ENCODE data around the gene GABBR2.
"Not testable (repeated sequence)": the region's sequence is repeated elsewhere in the genome, so short reads cannot be mapped to it uniquely, and the experiment has no call there.

Gene GABBR2

GRCh38 chr9:98688710-98689495 lies 19.8 kb downstream of the GABBR2 start:
- DNase-seq = no peak

GRCh38 chr9:98687911-98688310 lies 20.8 kb downstream of the GABBR2 start:
- DNase-seq = no peak

GRCh38 chr9:98686961-98687855 lies 21.5 kb downstream of the GABBR2 start:
- DNase-seq = no peak

DNA sequence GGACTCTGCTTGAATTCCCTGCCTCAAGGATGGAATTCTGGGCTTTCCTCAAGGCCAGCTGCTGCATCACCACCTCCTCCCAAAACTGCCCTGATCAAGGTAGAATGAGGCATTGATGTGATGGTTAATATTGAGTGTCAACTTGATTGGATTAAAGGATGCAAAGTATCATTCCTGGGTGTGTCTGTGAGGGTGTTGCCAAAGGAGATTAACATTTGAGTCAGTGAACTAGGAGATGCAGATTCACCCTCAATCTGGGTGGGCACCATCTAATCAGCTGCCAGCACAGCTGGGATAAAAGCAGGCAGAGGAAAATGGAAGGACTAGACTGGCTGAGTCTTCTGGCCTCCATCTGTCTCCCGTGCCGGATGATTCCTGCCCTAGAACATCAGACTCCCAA lies 23.9 kb downstream of the GABBR2 start:
- DNase-seq = not testable (repeated sequence)

DNA sequence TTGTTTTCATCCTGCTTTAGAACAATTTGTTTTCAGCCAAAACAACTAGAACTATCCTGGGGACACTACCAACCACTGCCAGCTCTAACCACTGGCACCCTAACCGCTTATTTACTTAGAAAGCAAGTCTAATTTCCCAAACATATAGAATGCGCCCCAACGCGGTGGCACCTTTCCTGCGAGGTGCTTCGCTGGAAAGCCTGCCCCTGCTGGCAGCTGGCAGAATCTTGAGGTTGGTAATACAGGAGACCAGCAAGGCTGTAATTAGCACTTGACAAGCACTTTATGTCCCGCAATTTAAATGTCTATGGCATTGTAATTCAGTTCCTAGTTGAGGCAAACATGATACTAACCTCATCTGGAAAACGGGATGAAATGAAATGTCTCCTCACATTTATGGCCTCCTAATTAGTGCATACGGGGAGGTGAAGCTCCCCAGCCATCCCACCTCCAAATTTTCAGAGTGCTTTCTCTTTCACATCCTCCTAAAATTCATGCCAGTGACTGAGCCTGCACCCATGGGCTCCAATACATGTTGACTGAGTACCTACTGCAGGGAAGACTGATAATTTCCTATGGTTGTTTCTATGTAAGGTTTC lies 30.4 kb downstream of the GABBR2 start:
- DNase-seq = no peak

DNA sequence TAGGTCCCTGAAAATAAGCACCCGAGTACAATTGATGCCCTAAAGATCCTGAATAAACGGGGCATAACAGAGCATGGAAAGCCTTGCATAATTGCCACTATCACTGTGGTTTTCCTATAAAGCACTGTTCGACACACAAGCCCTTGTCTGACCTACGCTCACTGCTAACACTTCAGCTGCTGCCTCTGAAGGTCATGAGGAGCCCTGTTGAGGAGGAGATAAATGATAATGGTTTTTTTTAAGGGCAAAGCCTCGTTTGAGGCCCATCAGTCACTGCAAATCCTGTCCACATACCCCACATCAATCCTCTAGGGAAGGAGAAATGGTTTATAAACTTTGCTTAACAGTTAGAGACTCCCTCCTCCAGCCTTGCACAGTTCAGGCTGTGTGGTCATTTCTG lies 35.1 kb downstream of the GABBR2 start:
- no peak for DNase-seq

DNA sequence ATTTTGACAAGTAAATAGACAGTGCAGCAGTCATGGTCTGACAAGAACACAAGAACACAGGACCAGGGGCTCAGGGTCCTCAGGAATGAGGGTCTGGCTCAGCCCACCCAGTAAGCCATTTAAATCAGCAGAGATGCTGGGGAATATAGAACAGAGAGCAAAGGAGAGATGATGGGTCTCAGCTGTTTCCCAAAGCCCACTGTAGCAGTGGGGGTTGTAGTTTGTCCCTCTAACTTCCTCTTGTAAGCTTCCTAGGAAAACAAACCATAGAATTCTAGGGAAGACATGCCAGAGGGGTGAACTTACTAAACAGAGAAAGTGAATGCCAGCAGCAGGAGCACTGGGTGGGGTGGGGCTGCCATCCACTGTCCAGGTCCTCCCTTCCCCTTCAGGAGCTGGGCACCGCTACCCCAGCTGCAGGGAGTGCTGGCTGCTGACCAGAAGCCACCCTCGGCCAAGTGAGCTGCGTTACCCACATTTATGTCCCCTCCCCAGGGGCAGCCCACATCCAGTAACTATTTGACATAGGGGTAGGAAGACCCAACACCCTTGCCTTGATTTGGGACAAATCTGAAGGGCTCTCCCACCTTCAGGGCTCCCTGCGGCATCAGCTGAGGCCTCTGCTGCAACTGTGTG lies 41.6 kb downstream of the GABBR2 start:
- no peak for DNase-seq

- DNase-seq = peak in 1 of 58 donors; percentile 19
These were observed 43.2 kb downstream of the GABBR2 start for GRCh38 chr9:98665501-98665900.

- no peak for DNase-seq
These were observed 48.2 kb downstream of the GABBR2 start for GRCh38 chr9:98660541-98660940.

DNA sequence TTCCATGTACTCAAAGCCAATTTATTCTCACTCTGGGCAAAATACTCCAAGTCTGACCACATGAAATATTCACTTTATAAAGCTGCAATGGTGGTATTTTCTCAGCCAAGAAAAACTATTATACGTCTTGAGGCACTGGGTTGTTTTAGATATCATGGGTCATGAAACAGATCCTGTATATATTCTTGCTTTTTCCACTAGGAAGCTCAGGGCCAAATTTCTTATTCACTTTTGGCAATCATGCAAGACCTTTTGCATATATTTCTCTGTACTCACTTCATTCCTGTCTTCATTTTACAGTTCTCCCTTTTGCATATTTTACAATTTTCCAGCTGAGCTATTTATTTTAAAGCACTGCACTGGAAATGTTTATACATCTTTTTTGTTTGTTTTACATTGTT lies 49.8 kb downstream of the GABBR2 start:
- DNase-seq = no peak

- no peak for DNase-seq
These were observed 50.8 kb downstream of the GABBR2 start for GRCh38 chr9:98657897-98658296.

GRCh38 chr9:98656511-98656910 lies 52.2 kb downstream of the GABBR2 start:
- DNase-seq = no peak

GRCh38 chr9:98655428-98655827 lies 53.3 kb downstream of the GABBR2 start:
- not testable (repeated sequence) for DNase-seq

- no peak for DNase-seq
These were observed 54.5 kb downstream of the GABBR2 start for GRCh38 chr9:98654247-98654646.

GRCh38 chr9:98652741-98653140 lies 56.0 kb downstream of the GABBR2 start:
- DNase-seq = no peak

DNA sequence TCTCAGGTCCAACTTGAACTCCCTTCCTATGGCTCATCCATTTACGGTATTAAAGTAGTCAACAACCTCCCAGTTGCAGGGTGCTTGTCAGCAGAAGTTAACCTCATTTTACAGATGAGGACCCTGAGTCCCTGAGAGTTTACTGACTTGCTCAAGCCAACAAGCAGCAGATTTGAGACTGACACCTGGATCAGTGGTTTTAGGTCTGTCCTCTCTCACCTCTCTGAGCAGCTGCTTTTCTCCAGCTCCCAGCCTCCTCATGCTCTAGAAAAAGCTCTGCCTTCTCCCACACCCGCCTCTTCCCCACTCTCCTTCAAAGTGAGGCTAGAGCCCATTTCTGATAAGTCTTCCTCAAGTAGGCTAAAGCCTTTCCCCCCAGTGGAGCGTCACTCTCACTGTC lies 56.4 kb downstream of the GABBR2 start:
- no peak for DNase-seq

DNA sequence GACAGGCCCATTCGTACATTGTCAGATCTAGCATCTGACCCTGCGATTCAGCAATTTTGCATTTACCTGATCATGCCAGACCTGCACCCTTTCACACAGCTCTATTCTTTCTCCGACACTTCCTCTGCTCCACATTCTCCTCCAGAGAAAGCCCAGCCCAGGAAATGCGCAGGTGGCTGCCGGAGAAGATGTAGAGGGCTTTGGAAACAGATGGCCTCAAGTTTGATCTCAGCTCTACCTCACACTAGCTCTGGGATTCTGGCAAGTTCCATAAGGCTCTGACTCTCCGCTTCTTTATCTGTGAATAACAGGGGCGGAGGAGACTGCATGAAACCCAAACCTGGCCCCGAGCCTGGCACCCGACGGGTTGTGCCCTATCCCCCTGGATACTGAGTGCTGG lies 61.5 kb downstream of the GABBR2 start:
- DNase-seq = peak in 3 of 58 donors; percentile 10 to 15 (median 11)

DNA sequence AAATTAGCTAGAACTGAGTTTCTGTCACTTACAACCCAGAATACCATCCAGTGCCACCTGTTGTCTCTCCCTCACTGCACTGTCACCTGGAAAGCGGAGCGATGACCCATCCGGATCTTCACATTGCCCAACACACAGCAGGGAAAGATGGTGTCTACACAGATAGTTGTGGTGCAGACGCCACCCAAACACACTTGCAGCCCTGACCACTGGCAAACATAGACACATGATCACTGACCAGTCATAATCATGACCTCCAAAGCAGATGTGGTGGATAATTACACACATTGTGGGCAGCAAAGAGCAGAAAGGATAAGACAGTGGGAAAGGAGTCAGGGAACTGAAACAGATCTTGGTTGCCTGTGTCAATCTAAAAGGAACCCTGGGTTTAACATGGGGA lies 64.7 kb downstream of the GABBR2 start:
- DNase-seq = no peak

- DNase-seq = peak in 1 of 58 donors; percentile 9
These were observed 65.9 kb downstream of the GABBR2 start for GRCh38 chr9:98642661-98643312.

GRCh38 chr9:98641695-98642094 lies 67.0 kb downstream of the GABBR2 start:
- no peak for DNase-seq

DNA sequence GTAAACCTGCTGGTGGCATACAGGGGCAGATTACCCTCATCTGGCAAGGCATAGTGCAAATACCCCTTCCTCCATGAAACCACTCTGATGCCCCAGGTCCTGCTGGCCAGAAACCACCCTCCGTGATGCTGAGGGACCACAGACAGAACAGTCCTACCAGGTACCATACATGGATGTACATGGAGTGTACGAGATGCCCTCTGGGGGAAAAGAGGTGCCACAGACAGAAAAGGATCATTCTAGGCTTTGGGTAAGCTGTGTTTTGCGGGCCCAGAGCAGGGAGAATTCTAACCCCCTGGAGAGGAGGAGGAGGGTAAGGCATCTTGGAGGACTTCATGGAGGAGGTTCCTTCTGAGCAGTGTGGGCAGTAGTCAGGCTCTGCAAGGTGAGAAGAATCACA lies 68.3 kb downstream of the GABBR2 start:
- DNase-seq = no peak

Measured in anterior cingulate cortex (tissue), 58 donors.